HT1080 (cell line): ENCODE data around the gene EVA1A. TPM values are rescaled to one million over a fixed set of nuclear protein-coding genes. Genes with fewer than 3 reads are reported as not detected.

ENCODE experiments used
- DNase-seq: peaks from one replicate; pipeline ENCODE4 v3.0.0-alpha.2; 2015; ENCODE audit warnings: low read depth
- polyA plus RNA-seq, 2 experiments: library from polyadenylated mRNA; depleted of rRNA; stranded (reverse); fragments of >200 nt; gene quantifications; 2 replicates each; pipeline ENCODE4 v1.2.3, GENCODE V29; 2015
- total RNA-seq: library from RNA; depleted of rRNA; stranded (reverse); fragments of >200 nt; shearing (Covaris generic); gene quantifications from 2 replicates; pipeline ENCODE4 v1.2.3, GENCODE V29; 2014; rRNA removed

The EVA1A gene
- total RNA-seq: 142 and 177 TPM in 2 replicates
- polyA plus RNA-seq (2015; cell fraction: cytosol; rRNA removed): 83.5 and 95.7 TPM in 2 replicates
- polyA plus RNA-seq (2015; cell fraction: nucleus; rRNA removed): 39.2 and 48.2 TPM in 2 replicates

- peak; percentile 86 for DNase-seq
These were observed at the start of gene EVA1A for GRCh38 chr2:75560768-75561565. TSS of gene EVA1A (minus strand) at chr2:75560939. CDS start at chr2:75518140, 42,799 bp downstream.

GRCh38 chr2:75609937-75610508 is 49.3 kb upstream of the EVA1A start:
- DNase-seq: peak; percentile 67

GRCh38 chr2:75609334-75609689 is 48.6 kb upstream of the EVA1A start:
- DNase-seq: no peak

- peak; percentile 75 for DNase-seq
These were observed 48.1 kb upstream of the EVA1A start for GRCh38 chr2:75608684-75609333.

GRCh38 chr2:75607988-75608683 is 47.4 kb upstream of the EVA1A start:
- DNase-seq: no peak

- no peak for DNase-seq
These were observed 46.7 kb upstream of the EVA1A start for GRCh38 chr2:75607400-75607798.

GRCh38 chr2:75606761-75607399 is 46.1 kb upstream of the EVA1A start:
- DNase-seq: peak; percentile 99

GRCh38 chr2:75605770-75606529 is 45.2 kb upstream of the EVA1A start:
- peak; percentile 98 for DNase-seq

GRCh38 chr2:75604484-75604883 is 43.7 kb upstream of the EVA1A start:
- DNase-seq: peak; percentile 61

GRCh38 chr2:75603477-75603876 is 42.7 kb upstream of the EVA1A start:
- no peak for DNase-seq

GRCh38 chr2:75602724-75603342 is 42.1 kb upstream of the EVA1A start:
- peak; percentile 83 for DNase-seq

- DNase-seq: peak; percentile 49
These were observed 39.8 kb upstream of the EVA1A start for GRCh38 chr2:75600461-75601011.

- DNase-seq: no peak
These were observed 37.9 kb upstream of the EVA1A start for GRCh38 chr2:75598589-75599155.

GRCh38 chr2:75597949-75598348 is 37.2 kb upstream of the EVA1A start:
- DNase-seq: no peak

- peak; percentile 71 for DNase-seq
These were observed 36.0 kb upstream of the EVA1A start for GRCh38 chr2:75596784-75597183.

- peak; percentile 96 for DNase-seq
These were observed 35.0 kb upstream of the EVA1A start for GRCh38 chr2:75595541-75596395.

GRCh38 chr2:75594596-75594995 is 33.9 kb upstream of the EVA1A start:
- DNase-seq: peak; percentile 47

GRCh38 chr2:75592888-75593287 is 32.1 kb upstream of the EVA1A start:
- no peak for DNase-seq
